Mesodermal cell (in vitro differentiated cells): ENCODE data around the gene TMED9. TPM values are rescaled to one million over a fixed set of nuclear protein-coding genes. Genes with fewer than 3 reads are reported as not detected.

Source experiments
- H3K27ac ChIP-seq: 2 replicates; pipeline ENCODE4 v1.7.0; 2013; ENCODE audit warnings: mild to moderate bottlenecking, low read depth, low read length, moderate library complexity; ENCODE audit not compliant: severe bottlenecking
- H3K36me3 ChIP-seq: 2 replicates; pipeline ENCODE4 v1.7.1; 2013; ENCODE audit warnings: mild to moderate bottlenecking, low read length, moderate library complexity; ENCODE audit not compliant: control insufficient read depth, insufficient read depth
- H3K4me1 ChIP-seq: one replicate; pipeline ENCODE4 v1.7.1; 2013; ENCODE audit warnings: mild to moderate bottlenecking, low read length; ENCODE audit not compliant: insufficient read depth, control insufficient read depth, poor library complexity, severe bottlenecking
- H3K4me3 ChIP-seq: 2 replicates; pipeline ENCODE4 v1.7.0; 2013; ENCODE audit warnings: low read length, control low read depth, mild to moderate bottlenecking; ENCODE audit not compliant: insufficient read depth, poor library complexity, severe bottlenecking; ENCODE audit errors: extremely low read depth
- H3K9me3 ChIP-seq: 2 replicates; pipeline ENCODE4 v1.7.1; 2013; ENCODE audit warnings: mild to moderate bottlenecking, low read length, moderate library complexity; ENCODE audit not compliant: control insufficient read depth
- whole genome bisulfite sequencing, 2 experiments: methylation state at CpG; one replicate each; pipeline ENCODE4 v1.1.5; 2013; ENCODE audit warnings: missing lambda C conversion rate in 2 of 2; ENCODE audit not compliant: insufficient coverage in 2 of 2; 5-methylcytosine and 5-hydroxymethylcytosine counted together
- polyA plus RNA-seq, 2 experiments: library from polyadenylated mRNA; stranded (reverse); fragments of 50-300 nt; gene quantifications; one replicate each; pipeline ENCODE4 v1.2.3, GENCODE V29; 2013

The TMED9 gene
- polyA plus RNA-seq (2013, experiment 1 of 2), result 316 TPM
- polyA plus RNA-seq (2013, experiment 2 of 2), result 273 TPM

DNA sequence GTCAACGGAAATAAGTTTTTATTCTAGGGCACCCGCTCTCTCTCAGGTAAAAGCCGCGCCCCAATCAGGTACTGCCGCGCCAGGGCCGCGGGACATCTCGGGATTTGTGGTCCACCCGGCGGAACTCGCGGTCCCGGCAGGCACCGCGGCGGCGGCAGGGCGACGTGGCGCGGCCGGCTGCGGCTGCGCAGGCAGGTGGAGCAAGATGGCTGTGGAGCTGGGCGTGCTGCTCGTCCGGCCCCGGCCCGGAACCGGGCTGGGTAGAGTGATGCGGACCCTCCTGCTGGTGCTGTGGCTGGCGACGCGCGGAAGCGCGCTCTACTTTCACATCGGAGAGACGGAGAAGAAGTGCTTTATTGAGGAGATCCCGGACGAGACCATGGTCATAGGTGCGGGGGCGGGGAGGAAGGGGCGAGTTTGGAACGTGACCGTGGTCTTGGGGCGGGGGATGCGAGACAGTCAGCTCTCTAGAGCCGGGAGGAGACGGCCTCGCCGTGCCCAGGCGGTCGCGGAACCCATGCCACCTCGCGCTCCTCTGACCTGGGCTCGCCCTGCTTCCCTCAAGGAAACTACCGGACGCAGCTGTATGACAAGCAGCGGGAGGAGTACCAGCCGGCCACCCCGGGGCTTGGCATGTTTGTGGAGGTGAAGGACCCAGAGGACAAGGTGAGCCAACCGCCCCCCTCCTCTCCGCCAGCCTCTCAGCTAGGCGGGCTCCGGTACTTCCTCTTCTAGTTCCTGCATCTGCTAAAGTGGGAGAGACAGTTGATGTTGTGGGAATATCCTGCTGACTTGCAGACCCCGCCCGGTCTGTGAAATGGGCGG is at the start of gene TMED9:
TMED9 (plus strand) TSS at position 194 of the 825 bp plus-strand sequence; CDS start at position 206, 12 bp downstream.
- H3K9me3 ChIP-seq, result no peaks in the 10 kb centered on the region
- H3K4me3 ChIP-seq, result peak within 1 kb of the TSS; percentile 96
- no peaks in the 10 kb centered on the region for H3K4me1 ChIP-seq
- 1% methylated on average over 54 to 58 of the region's 71 CpGs for WGBS, 2 experiments
- H3K36me3 ChIP-seq, result peaks cover 44% of the 10 kb centered on the region
- H3K27ac ChIP-seq, result peak within 1 kb of the TSS; percentile 84

DNA sequence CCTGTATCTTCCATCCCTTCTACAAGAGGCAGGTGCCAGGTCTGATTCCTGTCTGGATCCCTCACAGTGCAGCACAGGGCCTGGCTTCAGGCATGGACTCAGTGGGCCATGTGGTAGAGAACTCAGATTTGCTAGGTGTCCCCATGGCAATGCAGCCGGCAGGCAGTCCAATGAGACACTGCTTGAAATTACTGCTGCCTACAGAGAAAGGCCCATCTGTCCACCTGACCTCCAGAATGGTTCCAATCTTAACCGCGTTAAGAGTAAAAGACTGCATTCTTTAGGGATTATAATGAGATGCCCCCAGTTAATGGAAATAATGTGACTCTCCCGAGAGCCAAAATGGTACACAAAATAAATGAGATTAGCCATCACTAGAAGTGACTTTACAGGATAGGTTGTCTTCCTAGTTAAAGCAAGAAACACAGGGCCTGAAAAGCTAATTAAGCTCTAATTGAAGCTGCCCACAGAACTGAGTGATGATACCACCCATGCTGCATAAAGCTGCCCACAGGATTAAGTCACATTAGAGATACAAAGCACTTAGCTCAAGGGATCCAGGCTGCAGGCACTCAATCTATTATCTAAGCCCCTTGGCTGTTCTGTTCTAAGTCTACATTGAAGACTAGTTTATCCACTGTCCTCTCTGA is 49.1 kb upstream of the TMED9 start:
- Histone ChIP-seq H3K4me1 (peaks cover 38% of the 10 kb centered on the region), H3K4me3 (no peak overlapping the region), H3K36me3 (peaks cover 56% of the 10 kb centered on the region), H3K9me3 (no peaks in the 10 kb centered on the region), H3K27ac (no peak overlapping the region)
- WGBS, 2 experiments, result 96 to 100% methylated on average over 2 to 4 of the region's 4 CpGs

DNA sequence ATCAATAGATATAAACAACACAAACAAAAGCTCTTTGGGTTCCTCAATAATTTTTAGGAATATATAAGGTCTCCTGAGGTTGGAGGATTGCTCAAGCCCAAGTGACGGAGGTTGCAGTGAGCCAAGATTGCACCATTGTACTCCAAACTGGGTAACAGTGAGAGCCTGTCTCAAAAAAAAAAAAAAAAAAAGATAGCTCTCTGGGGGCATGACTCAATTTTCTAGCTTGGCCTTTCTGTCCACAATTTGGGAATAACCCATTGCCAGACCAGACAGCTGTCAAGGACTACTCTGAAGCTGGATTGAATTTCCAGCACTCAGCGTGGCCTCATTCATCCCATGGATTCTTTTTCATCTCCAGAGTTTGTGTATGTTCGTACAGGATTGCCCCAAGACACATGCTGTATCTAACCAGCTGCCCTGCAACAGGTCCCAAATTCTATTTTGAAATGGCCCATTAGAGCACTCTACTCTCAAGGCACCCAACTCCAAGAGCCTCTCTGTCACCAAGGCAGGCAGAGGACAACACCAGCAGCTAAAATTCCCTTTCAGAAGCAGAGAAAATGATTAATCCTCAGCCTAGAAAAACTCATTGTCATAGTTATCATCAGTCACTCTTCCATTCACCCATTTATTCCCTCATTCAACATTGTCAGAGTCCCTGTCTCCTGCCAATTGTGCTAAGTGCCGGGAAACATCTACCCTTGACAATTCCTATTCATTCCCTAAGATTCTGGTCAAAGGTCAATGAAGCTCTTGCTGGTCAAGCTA is 46.3 kb upstream of the TMED9 start:
- H3K36me3 ChIP-seq, result peaks cover 40% of the 10 kb centered on the region
- peak overlapping the region; percentile 94 for H3K27ac ChIP-seq
- no peak overlapping the region for H3K4me3 ChIP-seq
- WGBS, 2 experiments, result 94 to 96% methylated on average over 3 to 4 of the region's 4 CpGs
- H3K9me3 ChIP-seq, result no peaks in the 10 kb centered on the region
- H3K4me1 ChIP-seq, result peaks cover 23% of the 10 kb centered on the region

DNA sequence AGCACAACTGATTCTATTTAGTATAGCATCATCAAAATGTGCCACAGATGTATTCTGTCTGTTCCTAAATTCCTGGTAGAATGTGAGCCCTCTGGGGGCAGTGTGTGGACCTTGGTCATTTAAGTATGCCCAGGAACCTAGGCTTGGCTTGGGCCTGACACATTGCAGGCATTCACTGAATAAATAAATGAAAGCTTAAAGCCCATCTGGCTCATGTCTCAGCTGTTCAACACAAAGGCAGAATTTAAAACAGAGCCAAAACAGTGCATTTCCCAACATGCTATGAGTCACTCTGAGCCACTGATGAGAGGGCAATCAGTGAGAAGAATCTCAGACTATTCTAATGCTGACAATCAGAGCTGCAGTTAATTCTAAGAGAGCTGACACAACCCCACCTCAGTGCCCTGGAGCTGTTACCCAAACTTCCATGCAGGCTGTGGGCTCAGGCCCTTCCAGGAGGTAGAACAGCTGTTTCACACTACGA is 45.7 kb upstream of the TMED9 start:
- no CpG with 5 or more reads among the region's 1 CpG for WGBS, 2 experiments
- Histone ChIP-seq H3K36me3 (peaks cover 42% of the 10 kb centered on the region), H3K4me1 (peaks cover 22% of the 10 kb centered on the region), H3K4me3 (no peak overlapping the region), H3K27ac (peak overlapping the region; percentile 94), H3K9me3 (no peaks in the 10 kb centered on the region)

DNA sequence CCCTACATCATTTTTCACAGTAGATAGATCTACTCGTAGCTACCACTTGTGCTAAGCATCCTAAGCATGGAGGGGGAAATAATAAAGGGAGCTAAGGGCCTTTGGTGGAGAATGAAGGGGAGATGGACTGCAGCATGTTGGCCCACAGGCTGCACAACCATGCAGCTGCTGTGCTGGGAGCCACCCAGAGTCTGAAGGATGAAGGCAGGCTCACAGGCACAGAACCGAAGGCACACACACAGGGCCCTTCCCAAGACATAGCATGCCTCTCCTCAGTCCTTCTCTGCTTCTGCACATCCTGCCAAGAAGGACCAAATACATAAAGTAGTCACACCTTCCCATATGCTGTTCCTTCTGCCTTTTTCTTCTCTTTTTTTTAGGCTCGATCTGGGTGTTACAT is 44.3 kb upstream of the TMED9 start:
- Histone ChIP-seq H3K36me3 (peaks cover 43% of the 10 kb centered on the region), H3K9me3 (no peaks in the 10 kb centered on the region), H3K4me3 (no peak overlapping the region), H3K4me1 (peaks cover 24% of the 10 kb centered on the region), H3K27ac (no peak overlapping the region)
- WGBS, 2 experiments, result 94 to 100% methylated on average over 2 of the region's 3 CpGs

DNA sequence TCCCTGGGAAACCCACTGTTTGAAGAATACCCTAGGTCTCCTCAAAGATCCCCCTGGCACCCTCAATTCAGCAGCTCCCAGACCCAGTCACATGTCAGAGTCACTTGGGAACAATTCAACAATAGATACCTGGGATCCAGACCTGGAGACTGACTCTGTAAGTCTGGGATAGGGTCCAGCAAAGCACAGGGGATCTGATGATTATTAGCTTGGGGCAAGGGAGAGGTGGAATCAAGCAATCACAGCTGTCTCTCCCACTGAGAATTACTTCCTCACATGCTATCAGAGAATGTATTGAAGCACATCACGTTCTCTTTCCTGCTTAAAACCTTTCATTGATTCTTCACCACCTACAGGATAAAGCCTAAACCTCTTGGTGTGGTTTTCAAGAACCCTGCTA is 43.5 kb upstream of the TMED9 start:
- Histone ChIP-seq H3K4me3 (no peak overlapping the region), H3K9me3 (no peaks in the 10 kb centered on the region), H3K27ac (no peak overlapping the region), H3K36me3 (peaks cover 38% of the 10 kb centered on the region), H3K4me1 (peaks cover 28% of the 10 kb centered on the region)
- WGBS, 2 experiments, result 83 to 100% methylated on average over 1 of the region's 1 CpG

DNA sequence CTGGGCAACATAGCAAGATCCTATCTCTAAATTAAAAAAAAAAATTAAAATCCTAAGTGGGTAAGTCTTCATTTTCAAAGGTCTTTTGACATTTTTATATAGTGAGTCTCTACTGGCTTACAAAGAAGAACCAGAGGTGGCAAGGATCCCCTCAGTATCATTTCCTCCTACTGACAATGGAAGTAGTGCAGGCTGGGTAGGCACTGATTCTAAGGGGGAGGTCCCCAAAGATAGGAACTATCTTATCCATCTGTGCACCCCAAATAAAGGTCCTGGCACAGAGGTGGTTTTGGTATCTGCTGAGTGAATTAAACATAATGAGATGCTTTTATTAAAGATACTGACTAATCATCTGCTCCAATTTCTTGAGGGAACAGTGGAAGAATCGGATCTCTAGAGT is 41.9 kb upstream of the TMED9 start:
- peaks cover 31% of the 10 kb centered on the region for H3K36me3 ChIP-seq
- peaks cover 23% of the 10 kb centered on the region for H3K4me1 ChIP-seq
- H3K9me3 ChIP-seq, result no peaks in the 10 kb centered on the region
- no peak overlapping the region for H3K4me3 ChIP-seq
- WGBS, 2 experiments, result 100% methylated on average over 1 of the region's 1 CpG; no CpG with 5 or more reads in 1 of the 2 experiments
- no peak overlapping the region for H3K27ac ChIP-seq

DNA sequence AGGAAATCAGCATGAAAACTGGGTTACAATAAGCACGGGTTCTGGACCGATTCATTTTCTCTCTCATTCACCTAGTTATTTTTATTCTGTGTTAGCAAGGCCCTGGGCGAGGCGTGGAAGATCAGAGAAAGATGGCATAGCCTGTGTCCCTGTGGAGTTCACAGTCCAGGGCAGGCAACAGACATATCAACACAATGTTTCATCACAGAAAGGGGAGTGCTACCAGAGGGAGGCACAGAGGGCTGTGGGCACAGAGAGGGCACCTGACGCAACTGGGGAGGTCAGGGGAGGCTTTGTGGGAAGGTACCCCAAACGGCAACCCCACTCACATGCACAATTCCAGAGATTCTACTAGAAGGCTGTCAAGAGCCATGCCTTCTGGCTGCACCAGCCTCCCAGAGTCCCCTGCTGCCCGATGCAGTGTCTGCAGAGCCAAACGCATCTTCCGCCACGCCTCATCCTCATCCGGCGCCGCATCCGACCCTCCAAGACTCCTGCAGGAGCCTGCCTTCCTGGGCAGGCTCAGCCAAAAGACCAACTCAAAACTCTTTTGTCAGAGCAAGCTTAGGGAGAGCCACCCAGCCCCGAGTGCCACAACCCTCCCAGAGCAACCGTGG is 39.1 kb upstream of the TMED9 start:
- H3K9me3 ChIP-seq, result no peaks in the 10 kb centered on the region
- H3K27ac ChIP-seq, result no peak overlapping the region
- H3K4me1 ChIP-seq, result peaks cover 8% of the 10 kb centered on the region
- peak overlapping the region; percentile 97 for H3K4me3 ChIP-seq
- WGBS, 2 experiments, result 51 to 58% methylated on average over 10 to 13 of the region's 16 CpGs
- peaks cover 31% of the 10 kb centered on the region for H3K36me3 ChIP-seq

DNA sequence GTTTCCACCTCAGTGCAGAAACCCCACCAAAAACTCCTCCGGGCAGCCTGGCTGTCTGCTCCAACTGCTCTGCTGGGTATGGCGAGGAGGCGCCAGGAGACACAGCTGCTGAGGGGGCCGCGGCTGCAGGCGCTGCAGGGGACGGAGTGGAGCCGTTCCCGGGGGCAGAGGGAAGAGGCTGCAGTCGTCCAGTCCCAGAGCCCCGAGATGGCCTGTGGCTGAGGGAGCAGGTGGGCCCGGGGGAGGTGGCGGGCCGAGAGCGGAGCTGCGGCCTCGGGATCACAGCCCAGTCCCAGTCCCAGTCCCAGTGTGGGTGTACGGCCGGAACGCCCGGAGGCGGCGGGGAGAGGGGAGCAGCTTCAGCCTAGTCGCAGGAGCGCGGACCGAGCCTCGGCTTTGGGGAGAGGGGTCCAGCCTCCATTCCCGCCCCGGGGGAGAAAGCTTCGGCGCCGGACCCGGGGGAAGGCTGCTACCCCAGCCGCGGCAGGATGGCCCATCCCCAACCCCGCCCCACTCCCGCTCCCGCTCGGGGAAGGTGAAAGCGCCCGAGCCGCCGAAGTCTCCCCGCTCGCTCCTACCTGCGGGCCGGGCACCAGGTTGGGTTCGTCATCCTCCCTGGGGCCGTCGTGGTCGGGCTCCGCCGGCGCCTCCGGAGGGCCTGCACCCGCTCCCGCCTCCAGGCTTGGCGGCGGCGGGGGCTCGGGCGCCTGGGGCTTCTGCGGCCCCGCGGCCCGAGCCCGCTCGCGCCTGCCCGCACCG is 38.2 kb upstream of the TMED9 start:
- Histone ChIP-seq H3K36me3 (peaks cover 31% of the 10 kb centered on the region), H3K4me3 (peak overlapping the region; percentile 97), H3K27ac (peak overlapping the region; percentile 16), H3K4me1 (peaks cover 8% of the 10 kb centered on the region), H3K9me3 (no peaks in the 10 kb centered on the region)
- 0 to 1% methylated on average over 37 to 72 of the region's 72 CpGs for WGBS, 2 experiments
